ENCODE data around the gene B3GAT1.

Gene B3GAT1

DNA sequence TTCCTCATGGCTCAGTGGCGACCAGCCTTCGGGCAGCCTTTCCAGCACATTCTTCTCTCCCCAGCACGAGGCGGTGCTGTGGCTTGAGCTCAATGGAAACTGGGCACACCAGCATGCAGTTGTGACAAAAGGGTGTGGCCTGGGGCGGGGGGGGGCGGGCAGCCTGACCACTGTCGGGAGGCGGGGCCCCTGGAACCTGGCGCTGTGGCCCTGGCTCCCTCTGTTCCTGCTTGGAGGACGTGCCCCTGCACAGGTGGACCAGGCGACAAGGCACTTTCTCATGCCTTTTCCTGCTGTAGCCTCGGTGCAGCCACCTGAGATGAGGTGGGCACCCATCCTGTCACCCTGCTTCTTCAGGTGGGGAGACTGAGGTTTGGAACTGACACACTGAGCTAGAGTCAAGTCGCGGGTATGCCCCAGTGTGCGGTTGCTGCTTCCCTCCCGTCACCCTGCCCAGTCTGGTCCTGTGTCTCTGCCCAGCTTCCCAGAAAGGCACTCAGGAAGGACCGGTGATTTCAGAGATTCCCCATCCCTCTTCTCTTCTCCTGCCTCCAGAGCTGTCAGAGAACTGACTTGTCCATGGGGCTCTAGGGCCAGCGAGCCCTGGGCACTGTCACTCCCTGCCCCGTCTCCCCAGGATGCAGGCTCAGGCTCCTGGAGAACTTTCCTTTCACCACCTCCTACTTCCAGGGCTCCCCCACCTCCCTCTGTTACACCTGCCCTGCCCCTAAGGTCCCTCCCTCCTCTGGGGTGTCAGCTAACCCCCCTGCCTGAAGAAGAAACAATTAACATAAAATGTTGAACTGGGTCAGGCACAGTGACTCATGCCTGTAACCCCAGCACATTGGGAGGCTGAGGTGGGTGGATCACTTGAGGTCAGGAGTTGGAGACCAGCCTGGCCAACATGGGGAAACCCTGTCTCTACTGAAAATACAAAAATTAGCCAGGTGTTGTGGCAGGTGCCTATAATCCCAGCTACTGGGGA is 9.9 kb downstream of the B3GAT1 start:
- TF ChIP-seq, protein P1, sequence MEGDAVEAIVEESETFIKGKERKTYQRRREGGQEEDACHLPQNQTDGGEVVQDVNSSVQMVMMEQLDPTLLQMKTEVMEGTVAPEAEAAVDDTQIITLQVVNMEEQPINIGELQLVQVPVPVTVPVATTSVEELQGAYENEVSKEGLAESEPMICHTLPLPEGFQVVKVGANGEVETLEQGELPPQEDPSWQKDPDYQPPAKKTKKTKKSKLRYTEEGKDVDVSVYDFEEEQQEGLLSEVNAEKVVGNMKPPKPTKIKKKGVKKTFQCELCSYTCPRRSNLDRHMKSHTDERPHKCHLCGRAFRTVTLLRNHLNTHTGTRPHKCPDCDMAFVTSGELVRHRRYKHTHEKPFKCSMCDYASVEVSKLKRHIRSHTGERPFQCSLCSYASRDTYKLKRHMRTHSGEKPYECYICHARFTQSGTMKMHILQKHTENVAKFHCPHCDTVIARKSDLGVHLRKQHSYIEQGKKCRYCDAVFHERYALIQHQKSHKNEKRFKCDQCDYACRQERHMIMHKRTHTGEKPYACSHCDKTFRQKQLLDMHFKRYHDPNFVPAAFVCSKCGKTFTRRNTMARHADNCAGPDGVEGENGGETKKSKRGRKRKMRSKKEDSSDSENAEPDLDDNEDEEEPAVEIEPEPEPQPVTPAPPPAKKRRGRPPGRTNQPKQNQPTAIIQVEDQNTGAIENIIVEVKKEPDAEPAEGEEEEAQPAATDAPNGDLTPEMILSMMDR (conservative IDR thresholded peaks at IDR 0.05) = no peak
- H3K27ac ChIP-seq = no peak overlapping the region

DNA sequence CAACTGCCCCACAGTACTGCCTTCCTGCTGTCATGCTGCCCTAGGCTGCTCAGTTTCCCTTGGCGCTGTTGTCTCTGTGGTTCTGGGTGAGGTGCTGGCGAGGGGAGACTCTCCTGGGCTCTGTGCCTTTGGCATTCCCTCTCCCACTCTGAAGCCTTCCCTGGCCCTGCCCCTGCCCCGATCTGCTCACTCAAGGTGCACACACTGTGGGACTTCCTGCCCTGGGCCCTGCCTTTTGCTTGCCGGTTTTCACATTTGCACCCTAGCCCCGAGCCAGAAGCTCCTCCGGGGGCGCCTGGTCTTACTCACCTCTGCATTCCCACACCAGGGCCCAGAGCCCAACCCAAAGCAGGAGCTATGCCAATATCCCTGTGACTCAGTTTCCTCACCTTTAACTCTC is 12.0 kb downstream of the B3GAT1 start:
- no peak overlapping the region; the same call in 1 of the 2 replicates for H3K27ac ChIP-seq
- TF ChIP-seq, protein P1 (conservative IDR thresholded peaks at IDR 0.05) = no peak

DNA sequence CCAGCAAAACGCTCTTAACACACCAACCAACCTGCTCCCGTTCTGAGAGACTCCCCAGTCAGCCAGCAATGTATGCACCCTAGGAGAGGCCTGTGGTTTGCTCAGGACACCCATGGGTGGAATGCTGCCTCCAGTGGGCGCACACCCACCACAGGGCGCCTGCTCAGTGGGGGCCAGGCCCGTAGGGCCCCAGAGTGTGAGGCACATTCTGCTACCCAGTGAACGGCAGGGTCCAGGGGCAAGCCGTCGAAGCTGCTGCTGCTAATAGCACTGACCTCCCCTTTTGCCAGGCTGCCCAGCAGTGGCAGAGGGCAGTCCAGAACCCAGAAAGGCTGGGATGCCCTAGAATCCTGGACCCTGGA is 12.8 kb downstream of the B3GAT1 start:
- peak overlapping the region; percentile 34; the same call in 1 of the 2 replicates for H3K27ac ChIP-seq
- TF ChIP-seq, protein P1 (conservative IDR thresholded peaks at IDR 0.05) = no peak

DNA sequence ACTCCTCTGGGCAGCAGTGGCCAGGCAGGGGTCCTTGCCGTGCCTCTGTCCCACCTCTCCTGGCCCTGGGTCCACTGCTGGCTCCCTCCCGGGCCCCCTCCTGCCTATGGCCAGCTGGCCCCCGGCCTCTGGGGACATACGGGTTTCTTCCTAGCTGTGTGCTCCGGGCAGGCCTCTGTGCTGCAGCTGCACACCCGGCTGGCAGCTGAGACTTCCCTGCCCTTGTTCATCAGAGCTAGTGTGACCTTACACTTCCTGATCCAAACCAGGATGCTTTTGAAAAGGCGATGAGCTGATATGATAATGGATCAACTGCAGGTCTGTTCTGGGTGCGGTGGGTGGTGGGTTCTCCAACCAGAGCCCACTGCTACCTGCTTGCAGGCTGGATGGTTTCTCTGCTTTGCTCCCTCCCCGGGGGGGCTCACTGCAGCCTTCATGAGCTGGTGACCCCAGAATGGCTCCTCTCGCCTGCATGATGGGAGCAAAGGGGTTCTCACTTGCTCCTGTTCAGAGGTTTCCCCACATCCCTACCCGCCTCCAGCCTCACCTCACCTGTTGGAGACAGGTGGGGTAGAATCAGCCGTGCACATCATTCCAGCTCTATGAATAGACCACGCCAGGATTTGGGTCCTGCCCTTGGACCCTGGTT is 13.3 kb downstream of the B3GAT1 start:
- peak overlapping the region; percentile 34; the same call in 1 of the 2 replicates for H3K27ac ChIP-seq
- TF ChIP-seq, protein P1 (conservative IDR thresholded peaks at IDR 0.05) = no peak

DNA sequence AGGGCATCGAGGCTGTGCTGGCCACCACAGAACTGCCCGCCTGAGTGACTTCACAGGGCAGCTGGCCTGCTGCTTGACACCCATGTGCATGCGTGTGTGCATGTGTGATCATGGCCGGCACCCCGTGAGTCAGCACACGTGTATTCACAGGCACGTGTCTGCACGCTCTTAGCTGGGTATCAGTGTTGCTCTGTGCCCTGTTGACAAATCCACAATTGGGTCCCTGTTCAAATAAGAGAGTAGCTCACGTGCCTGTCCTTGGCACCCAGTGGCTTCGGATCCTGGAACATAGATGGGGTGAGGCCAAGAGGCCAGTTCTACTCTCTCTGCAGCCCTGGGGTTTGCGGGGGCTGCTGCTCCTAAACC is 14.0 kb downstream of the B3GAT1 start:
- TF ChIP-seq, protein P1 (conservative IDR thresholded peaks at IDR 0.05) = no peak
- peak overlapping the region; percentile 34; the same call in 1 of the 2 replicates for H3K27ac ChIP-seq

DNA sequence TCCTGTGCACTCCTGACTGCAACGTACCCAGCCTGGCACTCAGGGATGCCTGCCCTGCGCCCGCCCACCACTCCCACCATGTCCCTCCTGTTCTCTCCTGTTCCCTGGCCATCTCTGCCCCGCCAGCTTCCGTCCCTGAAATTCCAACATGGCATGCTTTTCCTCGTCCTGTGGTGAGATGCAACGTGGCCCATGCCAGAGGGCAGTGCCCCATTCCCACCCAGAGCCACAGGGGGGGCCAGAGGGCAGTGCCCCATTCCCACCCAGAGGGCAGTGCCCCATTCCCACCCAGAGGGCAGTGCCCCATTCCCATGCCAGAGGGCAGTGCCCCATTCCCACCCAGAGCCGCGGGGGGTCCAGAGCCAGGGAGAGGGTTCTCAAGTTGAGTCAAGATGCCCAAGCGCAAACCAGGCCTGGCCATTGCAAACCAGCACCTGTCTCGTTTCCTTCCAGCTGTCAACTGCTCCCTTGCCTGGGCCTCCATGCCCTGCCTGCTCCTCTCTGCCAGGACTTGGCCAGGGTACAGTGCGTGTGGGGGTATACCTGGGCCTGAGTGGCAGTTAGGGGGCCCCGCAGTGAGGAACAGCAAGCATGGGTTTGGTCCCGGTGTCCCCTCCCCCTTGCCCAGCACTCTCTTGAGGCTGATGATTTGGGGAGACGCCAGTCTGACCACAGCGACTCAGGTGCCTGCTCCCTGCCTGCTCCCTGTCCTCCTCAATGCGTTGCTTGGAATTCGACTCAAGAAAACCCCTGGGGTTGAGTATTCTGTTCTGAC is 14.6 kb downstream of the B3GAT1 start:
- TF ChIP-seq, protein P1 (conservative IDR thresholded peaks at IDR 0.05) = no peak
- peak overlapping the region; percentile 34; the same call in 1 of the 2 replicates for H3K27ac ChIP-seq

DNA sequence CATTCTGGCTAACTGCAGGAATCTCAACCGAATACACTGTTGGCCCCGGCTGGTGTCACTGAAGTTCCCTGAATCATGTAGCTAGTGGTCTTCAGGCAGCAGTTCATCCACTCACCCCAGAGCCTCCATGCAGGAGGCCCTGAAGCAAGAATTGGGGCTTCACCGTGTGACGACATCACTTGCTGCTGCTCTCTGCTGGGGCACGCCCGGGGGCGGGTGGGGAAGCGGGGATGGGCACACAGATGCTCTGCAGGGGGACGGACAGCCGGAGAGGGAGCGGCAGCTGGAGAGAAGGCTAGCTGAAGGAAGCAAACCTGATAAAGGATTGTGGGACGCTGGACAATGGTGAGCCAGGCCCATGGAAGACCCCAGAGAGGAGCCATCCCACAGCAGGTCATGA is 17.0 kb downstream of the B3GAT1 start:
- TF ChIP-seq, protein P1 (conservative IDR thresholded peaks at IDR 0.05) = no peak
- H3K27ac ChIP-seq = no peak overlapping the region

Data from VCaP (cell line).